Daoy (cell line): ENCODE data around the gene MYADML2. TPM values are rescaled to one million over a fixed set of nuclear protein-coding genes. Genes with fewer than 3 reads are reported as not detected.
A peak's percentile ranks its signal among the peaks of the same experiment; 100 is the strongest.

Experiments
- DNase-seq: peaks from one replicate; pipeline ENCODE4 v3.0.0-alpha.2; 2015; ENCODE audit warnings: low read depth
- total RNA-seq: library from RNA; depleted of rRNA; stranded (reverse); fragments of >200 nt; shearing (Covaris generic); gene quantifications from 2 replicates; pipeline ENCODE4 v1.2.3, GENCODE V29; 2014; rRNA removed

The MYADML2 gene
- not detected in 2 replicates for total RNA-seq

- no peak for DNase-seq
These were observed at the start of gene MYADML2 for GRCh38 chr17:81947189-81947588. Gene MYADML2 (minus strand): TSS chr17:81947233. CDS start chr17:81941741, 5,492 bp downstream.

GRCh38 chr17:81996232-81996756 lies 49.3 kb upstream of the MYADML2 start:
- DNase-seq, result no peak

- DNase-seq, result no peak
These were observed 48.6 kb upstream of the MYADML2 start for GRCh38 chr17:81995463-81996231.

- DNase-seq, result no peak
These were observed 47.8 kb upstream of the MYADML2 start for GRCh38 chr17:81994593-81995462.

- no peak for DNase-seq
These were observed 46.9 kb upstream of the MYADML2 start for GRCh38 chr17:81993729-81994592.

- no peak for DNase-seq
These were observed 45.5 kb upstream of the MYADML2 start for GRCh38 chr17:81992306-81993102.

- peak; percentile 75 for DNase-seq
These were observed 44.8 kb upstream of the MYADML2 start for GRCh38 chr17:81991684-81992305.

GRCh38 chr17:81990836-81991683 lies 44.0 kb upstream of the MYADML2 start:
- no peak for DNase-seq

GRCh38 chr17:81987161-81987770 lies 40.2 kb upstream of the MYADML2 start:
- no peak for DNase-seq

- no peak for DNase-seq
These were observed 39.6 kb upstream of the MYADML2 start for GRCh38 chr17:81986606-81987005.

GRCh38 chr17:81984773-81985410 lies 37.9 kb upstream of the MYADML2 start:
- DNase-seq, result no peak

GRCh38 chr17:81983639-81984373 lies 36.8 kb upstream of the MYADML2 start:
- DNase-seq, result no peak

GRCh38 chr17:81983011-81983638 lies 36.1 kb upstream of the MYADML2 start:
- DNase-seq, result no peak

GRCh38 chr17:81981511-81981910 lies 34.5 kb upstream of the MYADML2 start:
- peak; percentile 62 for DNase-seq

GRCh38 chr17:81980707-81981343 lies 33.8 kb upstream of the MYADML2 start:
- peak; percentile 82 for DNase-seq

GRCh38 chr17:81980122-81980521 lies 33.1 kb upstream of the MYADML2 start:
- DNase-seq, result no peak
